GM12891 (cell line): ENCODE data around the gene GPRIN2. TPM values are rescaled to one million over a fixed set of nuclear protein-coding genes. Genes with fewer than 3 reads are reported as not detected.
A peak's percentile ranks its signal among the peaks of the same experiment; 100 is the strongest.
"Not testable (repeated sequence)": the region's sequence is repeated elsewhere in the genome, so short reads cannot be mapped to it uniquely, and the experiment has no call there.

Experiments used
- DNase-seq: peaks from one replicate; pipeline ENCODE4 v3.0.0; 2011; ENCODE audit warnings: low spot score; ENCODE audit not compliant: insufficient read length
- FAIRE-seq: peaks from 2 replicates; lab custom pipeline; 2011; peaks lifted over from hg19 to GRCh38; lab: Jason Lieb, UNC
- PAX5 ChIP-seq: IDR thresholded peaks from 2 replicates; pipeline ENCODE4 v1.6.1; 2011; ENCODE audit warnings: low read length, moderate library complexity, mild to moderate bottlenecking; ENCODE audit not compliant: insufficient read depth, severe bottlenecking
- POU2F2 ChIP-seq: IDR thresholded peaks from 2 replicates; pipeline ENCODE4 v1.6.1; 2011; ENCODE audit warnings: low read depth, mild to moderate bottlenecking, control low read depth, low read length, moderate library complexity
- SPI1 ChIP-seq: IDR thresholded peaks from 2 replicates; pipeline ENCODE4 v1.6.1; 2011; ENCODE audit warnings: low read depth, low read length, control low read depth
- TAF1 ChIP-seq: IDR thresholded peaks from 2 replicates; pipeline ENCODE4 v1.6.1; 2011; ENCODE audit warnings: low read depth, low read length, control low read depth
- polyA plus RNA-seq: library from polyadenylated mRNA; unstranded; fragments of >200 nt; gene quantifications from one replicate; pipeline ENCODE4 v1.2.1, GENCODE V29; 2012; ENCODE audit warnings: low read depth, missing spikeins, inconsistent platforms; ENCODE audit not compliant: missing spikeins

Gene GPRIN2
- not detected for polyA plus RNA-seq

DNA sequence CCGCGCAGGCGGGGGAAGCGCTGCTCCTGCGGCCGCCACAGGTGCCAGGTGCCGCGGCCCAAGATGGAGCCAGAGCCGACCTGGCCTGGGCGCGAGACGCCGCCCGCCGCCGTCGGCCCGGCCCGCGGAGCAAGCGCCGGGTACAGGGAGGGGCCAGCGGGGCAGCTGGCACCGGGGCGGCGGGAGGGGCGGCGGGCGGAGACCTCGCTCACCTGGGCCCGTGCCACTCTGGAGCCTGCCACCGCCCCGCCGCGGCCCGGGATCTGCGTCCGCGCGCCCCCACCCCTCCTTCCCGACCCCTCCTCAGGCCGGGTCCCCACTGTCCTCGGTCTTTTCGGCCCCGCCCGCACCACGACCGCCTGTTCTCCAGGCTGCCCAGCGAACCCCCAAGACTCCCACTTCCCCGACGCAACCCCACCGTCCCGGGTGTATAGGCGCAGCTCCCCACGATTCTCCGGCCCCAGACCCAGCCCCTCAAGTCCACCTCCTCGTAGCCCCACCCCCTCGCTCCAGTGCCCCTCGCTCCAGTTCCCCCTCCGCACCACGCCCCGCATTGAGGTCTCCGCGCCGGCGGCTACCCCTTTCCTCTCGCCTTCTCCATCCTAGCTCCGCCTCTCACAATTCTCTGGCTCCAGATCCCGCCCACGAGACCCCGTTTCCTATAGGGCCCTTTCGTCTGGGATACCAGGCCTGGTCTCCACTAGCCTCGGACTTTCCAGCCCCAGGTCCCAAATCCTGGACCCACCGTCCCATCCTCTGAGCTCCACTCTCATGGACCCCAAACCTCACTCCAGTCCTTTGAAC lies at the start of gene GPRIN2:
TSS of gene GPRIN2 (minus strand) at position 144 of the 804 bp plus-strand sequence. CDS start 5,922 bp downstream, outside the sequence.
- DNase-seq = no peak
- TF ChIP-seq TAF1 = no peak
- TF ChIP-seq POU2F2 = no peak
- TF ChIP-seq PAX5 = no peak
- no peak for TF ChIP-seq SPI1
- FAIRE-seq = no peak

DNA sequence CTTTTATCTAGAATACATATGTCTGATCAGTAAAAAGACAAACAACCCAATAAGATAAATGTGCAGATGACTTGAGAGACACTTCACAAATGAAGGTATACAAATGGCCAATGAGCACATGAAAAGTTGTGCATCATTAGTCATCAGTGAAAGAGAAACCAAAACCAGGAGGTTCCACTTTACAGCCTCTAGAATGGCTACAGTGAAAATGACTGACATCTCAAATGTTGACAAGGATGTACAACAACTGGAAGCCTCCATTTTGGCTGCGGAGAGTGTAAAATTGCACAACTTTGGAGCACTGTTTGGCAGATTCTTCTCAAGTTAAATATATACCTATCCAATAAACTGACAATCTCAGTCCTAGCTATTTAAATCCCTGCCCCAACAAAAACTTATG lies 44.1 kb upstream of the GPRIN2 start:
- FAIRE-seq = peak; percentile 74
- not testable (repeated sequence) for DNase-seq

DNA sequence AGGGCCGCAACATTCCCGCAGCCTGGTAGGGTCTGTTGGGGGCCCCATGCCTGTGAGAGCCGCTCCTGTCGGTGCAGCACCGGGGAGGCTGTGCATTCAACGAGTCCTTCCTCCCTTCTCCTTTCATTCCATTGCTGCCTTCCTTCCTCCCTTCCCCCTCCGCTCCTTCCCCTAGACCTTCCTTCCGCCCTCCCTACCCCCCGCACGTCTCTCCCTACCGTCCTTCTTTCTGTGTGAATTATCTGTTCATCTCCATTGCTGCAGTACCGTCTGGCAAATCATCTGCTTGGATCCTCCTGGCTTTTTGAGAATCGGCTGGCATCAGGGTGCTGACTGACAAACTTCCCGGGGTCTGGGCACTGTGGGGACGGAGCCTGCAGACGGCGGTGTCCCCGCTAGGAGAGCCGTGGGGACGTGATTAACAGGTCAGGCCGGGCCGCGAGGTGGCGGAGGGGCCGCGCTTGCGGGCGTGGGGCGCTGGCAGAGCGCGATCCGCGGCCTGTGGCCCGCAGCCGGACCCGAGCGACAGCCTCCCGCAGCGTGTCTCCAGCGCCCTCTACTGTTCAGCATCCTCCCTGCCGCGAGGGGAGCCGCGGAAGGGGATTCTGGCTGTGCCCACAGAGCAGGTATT lies 41.3 kb upstream of the GPRIN2 start:
- DNase-seq = not testable (repeated sequence)
- FAIRE-seq = peak; percentile 76

DNA sequence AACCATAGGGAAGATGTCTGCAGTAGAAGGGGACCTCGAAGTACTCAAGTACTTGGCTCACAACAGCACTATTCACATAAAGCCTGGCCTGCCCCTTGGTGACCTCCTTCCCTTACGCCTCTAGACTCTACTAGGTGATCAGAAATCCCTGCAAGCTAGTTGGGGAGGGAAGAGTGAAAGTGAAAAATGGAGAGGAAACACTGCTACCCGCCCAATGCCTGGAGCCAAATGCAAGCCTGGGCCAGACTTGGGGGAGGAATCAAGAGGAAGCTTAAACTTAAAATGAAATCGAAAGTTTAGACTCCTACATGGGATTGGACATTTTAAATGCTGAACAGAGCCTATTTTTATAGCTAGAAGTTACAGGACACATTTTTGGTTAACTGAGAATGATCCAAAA lies 40.1 kb upstream of the GPRIN2 start:
- peak; percentile 9 for FAIRE-seq
- DNase-seq = not testable (repeated sequence)

DNA sequence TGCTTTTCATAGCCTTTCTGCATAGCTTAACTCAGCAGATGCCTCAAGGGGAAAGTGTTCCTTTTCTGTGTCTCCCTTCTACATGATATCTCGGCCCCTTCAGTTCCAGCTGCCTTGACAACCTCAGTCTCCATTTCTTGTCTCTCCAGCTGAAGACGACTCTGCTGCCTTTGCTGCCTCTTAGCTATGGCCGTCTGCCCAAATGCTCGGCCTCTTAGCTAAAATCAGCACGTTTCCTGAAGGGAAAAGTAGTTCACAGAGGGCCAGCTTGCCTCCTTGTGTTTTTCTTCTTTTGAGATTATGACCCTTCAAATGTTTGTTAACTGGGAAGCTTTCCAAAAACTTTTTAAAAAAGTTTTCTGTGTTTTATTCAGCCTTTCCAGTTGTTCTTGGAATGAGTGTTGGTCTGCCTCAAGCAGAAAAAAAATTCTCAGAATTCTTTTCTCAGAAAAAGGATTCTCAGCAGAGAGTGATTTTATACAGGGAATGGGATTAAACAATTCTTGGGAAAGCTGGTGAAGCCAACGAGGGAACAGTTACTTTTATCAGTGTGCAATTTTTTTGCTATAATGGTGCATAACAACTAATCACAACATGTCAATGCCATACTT lies 38.1 kb upstream of the GPRIN2 start:
- FAIRE-seq, DNase-seq: not testable (repeated sequence)

DNA sequence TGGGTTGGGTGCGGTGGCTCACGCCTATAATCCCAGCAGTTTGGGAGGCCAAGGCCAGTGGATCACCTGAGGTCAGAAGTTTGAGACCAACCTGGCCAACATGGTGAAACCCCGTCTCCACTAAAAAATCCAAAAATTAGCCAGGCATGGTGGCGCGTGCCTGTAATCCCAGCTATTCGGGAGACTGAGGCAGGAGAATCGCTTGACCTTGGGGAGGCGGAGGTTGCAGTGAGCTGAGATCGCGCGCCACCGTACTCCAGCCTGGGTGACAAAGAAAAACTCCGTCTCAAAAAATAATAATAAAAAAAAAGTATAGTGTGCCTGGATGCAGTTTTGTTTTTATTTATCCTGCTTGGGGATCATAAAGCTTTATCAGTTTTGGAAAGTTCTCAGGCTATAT lies 36.8 kb upstream of the GPRIN2 start:
- not testable (repeated sequence) for DNase-seq, FAIRE-seq

DNA sequence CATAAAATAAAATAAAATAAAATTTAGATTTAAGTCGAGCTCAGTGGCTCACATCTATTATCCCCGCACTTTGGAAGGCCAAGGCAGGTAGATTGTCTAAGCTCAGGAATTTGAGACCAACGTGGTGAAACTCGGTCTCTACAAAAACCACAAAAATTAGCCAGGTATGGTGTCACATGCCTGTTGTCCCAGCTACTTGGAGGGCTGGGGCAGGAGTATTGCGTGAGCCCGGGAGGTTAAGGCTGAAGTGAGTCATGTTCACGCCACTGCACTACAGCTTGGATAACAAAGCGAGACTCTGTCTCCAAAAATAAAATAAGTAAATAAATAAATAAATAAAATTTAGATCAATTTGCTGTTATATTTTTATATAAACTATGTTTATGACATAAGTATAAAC lies 34.6 kb upstream of the GPRIN2 start:
- not testable (repeated sequence) for FAIRE-seq, DNase-seq

DNA sequence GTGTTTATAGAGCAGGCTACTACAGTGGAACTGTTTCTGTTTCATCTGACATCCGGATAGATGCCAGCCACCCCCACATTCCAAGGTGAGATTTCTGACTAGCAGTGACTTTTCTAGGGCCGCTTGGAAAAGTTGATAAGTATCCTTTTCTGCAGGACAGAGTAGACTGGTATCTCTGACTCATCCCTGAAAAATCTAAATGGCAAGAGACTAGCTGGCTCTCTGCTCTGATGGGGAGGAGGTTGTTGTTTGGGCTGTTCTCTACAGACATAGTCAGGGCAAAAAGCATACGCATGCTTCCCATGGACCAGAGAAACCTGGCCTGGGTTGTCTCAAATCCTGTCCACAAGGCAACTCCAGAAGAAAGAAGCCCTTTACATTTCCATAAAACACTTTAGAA lies 33.1 kb upstream of the GPRIN2 start:
- not testable (repeated sequence) for FAIRE-seq, DNase-seq

DNA sequence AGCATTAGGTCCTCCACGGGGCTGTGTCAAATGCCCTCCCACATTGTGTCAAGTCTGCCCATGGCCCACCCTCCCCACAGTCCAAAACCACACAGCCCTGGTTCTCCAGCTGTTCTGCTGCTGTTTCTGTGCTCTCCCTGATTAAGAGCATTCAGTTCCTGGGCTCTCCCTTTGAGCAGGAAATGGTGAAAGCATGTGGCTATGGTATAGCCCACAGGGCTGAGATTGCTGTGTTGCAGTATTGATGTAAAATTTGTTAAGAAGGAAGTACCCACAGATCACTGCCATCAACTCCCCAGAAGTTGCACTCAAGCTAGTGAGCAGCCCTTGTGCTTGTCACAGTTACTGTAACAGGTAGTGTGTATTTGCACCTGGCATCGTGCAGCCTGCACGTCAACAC lies 31.8 kb upstream of the GPRIN2 start:
- not testable (repeated sequence) for FAIRE-seq, DNase-seq

DNA sequence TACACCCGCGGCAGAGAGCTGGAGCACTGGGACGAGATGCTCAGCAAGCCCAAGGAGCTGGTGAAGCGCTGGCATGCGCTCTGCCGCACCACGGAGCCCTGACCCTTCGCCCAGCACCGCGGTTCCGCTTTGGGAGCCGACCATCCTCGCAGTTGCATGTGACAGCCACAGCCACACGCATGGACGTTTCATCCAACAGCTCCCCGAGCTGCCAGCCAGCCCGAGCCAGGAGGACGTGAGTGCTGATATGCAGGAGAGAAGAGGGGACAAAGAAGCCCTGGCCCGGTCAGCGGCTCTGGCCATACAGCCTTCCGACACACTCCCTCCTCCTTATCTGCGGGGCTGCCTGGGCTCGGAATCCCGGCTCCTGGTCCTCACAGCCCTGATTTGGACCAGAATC lies 31.1 kb upstream of the GPRIN2 start:
- not testable (repeated sequence) for FAIRE-seq, DNase-seq

DNA sequence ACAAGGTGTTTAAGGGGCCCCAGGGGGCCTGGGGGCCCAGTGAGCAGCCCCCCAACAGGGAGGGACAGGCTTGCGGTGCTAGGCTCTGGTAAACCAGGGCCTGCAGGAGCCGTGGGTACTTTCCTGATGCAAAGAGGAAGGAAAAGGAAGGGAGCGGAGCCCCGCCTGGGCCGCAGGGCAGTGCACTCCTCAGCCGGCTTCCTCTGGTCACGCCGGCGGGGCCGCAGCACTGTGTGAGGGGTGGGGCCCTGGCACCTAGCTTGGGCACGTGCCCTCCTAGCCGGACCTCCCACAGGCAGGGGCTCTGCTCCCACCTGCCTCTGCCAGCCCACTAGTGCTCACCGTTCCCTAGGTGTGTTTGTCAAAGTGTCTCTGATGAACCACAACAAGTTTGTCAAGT lies 28.8 kb upstream of the GPRIN2 start:
- FAIRE-seq, DNase-seq: not testable (repeated sequence)

DNA sequence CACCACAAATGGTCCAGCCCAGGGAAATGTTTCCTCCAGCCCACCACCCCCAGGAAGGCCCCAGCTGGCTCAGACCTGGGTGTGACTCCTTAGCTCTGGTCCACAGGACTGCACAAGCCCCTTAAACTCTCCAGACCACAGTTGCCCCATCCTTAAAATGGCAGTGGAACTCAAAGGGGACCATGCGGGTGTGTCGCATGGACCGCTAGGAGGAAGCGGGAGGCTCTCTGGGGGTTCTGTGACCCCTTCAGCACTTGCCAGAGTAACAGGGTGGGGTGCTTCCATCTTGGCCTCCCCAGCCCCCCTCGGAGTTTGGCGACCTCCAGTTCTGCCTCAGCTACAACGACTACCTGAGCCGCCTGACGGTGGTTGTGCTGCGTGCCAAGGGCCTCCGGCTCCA lies 27.7 kb upstream of the GPRIN2 start:
- not testable (repeated sequence) for FAIRE-seq, DNase-seq

DNA sequence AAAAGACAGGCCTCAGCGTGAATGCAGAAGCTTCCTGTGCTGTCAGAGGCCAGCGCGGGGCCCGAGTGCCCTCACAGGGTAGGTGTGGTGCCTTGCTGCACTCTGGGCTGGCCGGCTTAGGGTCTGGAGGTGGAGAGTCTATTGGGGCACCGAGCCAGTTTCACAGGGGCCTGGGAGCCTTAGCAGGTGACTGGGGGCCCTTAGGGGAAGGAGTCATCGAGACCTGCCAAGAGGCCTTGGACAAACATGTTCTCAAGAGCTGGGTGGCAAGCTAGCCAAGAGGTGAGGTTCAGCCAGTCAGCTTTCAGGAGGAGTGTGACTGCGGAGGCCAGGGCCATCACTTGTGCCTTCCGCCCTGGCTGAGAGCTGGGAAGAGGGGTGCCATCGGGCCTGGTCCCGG lies 26.1 kb upstream of the GPRIN2 start:
- FAIRE-seq, DNase-seq: not testable (repeated sequence)

DNA sequence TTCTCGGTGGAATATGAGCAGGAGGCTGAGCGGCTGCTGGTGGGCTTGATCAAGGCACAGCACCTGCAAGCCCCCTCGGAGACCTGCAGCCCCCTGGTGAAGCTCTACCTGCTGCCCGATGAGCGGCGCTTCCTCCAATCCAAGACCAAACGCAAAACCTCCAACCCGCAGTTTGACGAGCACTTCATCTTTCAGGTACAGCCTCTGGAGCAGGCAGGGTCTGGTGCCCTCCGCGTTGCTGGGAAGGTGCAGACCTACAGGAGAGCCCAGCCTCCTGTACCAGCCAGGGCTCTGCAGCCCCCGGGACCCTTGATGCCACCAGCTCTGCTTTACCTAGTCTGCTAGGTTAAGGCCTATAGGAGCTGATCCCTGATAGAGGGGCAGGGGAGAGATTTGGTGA lies 25.5 kb upstream of the GPRIN2 start:
- FAIRE-seq, DNase-seq: not testable (repeated sequence)

DNA sequence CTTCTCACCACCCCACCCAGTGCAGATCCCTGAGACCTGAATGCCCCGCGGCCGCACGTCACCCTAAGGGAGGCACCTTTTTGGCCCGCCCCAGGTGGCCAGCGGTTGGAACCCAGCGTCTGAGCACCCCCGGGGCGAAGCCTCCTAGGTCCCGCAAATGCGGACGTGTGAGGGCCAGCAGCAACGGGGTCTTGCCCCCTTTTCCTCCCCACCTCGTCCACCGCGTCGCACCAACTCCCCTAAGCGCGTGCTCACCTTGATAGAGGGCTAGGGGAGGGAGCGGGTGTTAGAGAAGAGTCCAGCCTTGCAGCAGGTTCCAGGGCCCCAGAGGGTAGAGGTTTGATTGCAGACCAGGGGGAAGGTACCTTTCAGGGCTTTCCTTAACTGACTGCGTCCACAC lies 22.9 kb upstream of the GPRIN2 start:
- FAIRE-seq, DNase-seq: not testable (repeated sequence)

DNA sequence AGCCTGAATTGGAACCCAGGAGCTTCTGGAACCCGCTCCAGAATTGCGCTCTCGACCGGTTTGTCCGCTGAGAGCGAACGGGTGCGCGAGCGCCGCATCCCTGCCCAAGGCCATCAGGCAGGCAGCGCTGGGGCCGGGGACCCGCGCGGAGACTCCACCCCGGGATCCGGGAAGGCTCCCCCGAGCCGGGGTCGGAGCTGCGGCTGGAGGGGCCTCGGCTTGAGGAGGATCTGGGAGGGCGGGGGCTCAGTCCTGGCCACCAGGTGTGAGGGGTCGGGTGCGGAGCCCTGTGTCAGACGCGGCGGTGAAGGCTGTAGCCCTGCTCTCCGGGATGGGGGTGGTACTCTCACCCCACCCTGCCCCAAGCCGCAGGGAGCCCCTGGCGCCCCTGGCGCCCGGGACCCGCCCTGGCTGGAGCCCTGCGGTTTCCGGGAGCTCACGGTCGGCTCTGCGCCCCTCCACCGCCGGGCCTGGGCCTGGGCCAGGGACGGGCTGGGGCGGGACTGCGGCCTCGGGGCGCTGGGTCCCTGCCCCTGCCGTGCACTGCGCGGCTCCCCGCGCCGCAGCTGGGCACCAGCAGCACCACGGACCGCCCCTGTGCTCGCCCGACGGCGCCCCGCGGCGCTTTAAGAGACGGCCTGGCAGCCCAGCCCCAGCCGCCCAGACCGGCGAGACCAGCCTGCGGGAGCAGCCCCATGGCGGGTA lies 22.2 kb upstream of the GPRIN2 start, which contains the start of gene SYT15:
TSS of gene SYT15 (plus strand) at position 655 of the 705 bp plus-strand sequence. CDS start at position 696, 41 bp downstream.
- DNase-seq, FAIRE-seq: not testable (repeated sequence)

DNA sequence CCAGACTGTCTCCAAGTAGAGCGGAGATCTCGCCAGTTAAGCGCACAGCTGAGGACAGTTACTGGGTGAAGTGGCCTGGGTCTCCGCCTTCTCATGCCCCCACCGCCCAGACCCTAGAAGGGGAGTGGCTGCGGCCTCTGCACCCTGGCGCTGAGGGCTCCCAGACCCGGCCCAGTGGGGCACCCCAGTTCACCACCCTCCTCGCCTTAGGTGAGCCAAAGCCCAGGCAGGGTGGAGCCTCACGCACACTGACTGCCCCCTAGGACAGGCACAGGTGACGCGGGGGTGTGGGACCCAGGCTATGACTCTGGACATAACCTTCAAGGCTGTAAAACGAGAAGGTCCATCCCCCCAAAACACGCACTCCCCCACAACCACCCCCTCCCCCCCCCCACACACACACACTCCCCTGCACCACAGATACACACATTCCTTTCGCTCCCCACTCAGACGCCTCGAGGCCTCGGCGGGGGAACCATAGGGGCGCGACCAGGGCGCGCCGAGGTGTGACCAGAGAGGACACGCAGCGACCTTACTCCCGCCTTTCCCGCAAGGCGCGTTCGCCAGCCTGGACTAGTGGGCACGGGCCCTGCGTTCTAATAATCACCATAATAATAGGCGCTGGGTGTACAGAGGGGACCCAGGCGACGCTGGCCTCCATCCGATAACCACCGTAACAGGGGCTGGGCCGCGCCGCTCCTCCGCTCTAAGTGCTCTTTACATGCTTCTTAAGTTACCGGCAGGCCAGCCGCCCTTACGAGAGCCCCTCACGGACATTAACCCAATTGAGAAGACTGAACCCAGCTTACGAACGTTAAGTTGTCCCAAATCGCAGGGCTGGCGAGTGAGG lies 21.4 kb upstream of the GPRIN2 start:
- DNase-seq = not testable (repeated sequence)

More for the DNA sequence above, 21.4 kb upstream of the GPRIN2 start:
- not testable (repeated sequence) for FAIRE-seq
